NCI-H2227 treated with DMSO at 0.1 percent for 48 hours (cell line): ENCODE measurements around the gene TCHP.
"Not testable (repeated sequence)": the region's sequence is repeated elsewhere in the genome, so short reads cannot be mapped to it uniquely, and the experiment has no call there.

Source experiments
- DNase-seq: peaks from one replicate; lab custom pipeline; 2025; lab: John Stamatoyannopoulos, UW

The TCHP gene

DNA sequence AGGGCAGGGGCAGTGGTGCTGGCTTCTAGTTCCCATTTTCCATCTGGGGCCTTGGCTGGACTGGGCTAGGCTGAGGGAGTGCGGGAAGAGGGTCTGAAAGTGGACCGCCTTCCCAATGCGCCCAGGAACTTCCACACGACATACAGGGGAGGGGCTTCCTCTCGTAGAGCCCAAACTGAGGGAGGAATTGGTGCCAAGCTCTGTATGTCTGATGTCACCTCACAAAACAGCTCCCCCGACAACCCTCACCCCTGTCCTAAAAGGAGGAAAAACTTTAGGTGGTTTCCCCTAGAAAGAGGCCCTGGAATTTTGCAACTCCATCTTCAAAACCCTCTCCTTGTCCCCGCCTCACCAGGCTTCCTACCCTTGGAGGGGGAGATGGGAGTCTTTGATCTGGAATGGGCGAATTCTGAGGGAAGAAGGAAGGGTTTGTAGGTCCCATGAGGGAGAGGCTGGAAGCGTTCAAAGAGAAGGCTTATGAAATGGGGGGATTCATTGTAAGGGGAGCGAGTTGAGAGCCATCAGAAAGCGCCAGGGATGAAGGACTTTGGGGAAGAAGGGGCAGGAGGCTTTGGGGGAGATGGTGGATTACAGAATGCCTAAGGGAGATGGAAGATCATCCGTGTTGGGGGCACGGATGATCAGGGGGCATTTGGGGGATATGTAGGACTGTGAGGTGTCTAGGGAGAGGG is 20.6 kb upstream of the TCHP start:
- DNase-seq = no peak

DNA sequence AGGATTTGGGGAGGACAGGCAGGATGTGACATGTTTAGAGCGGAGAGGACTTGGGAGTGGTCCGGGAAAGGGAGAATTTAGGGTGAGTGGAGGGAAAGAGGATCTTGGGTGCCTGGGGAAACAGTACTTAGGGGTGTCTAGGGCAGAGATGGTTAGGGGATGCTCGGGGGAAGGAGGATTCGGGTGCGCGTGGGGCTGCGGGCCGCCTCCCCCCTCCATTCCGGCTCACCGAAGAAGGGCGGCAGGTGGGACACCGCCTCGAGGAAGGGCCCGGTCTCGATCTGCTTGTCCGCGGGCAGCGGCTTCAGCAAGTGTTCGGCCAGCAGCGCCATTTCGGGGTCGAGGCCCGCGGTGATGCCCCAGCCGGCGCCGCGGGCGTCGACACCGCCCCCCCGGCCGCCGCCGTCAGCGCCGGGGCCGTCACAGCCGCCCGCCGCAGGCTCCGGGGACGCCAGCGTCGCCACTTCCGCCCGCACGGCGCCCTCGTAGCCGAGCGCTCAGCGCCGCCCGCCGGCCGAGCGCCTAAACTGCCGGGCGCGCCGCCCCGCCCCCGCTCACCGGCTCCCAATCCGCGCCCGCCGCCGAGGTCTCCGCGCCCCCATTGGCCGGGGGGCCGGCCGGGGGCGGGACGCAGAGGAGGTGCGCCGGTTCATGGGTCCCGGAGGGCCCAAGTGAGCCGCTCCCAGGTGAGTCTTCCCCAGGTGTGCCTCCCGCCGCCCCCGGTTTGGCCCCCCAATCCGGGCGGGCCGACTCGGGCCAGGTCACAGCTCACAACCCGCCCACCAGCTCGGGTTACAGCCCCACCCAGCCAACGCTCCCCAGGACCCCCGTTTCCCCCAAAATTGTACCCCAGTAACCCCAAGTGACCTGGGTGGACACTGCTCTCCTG is 19.8 kb upstream of the TCHP start, which contains the start of gene GLTP:
GLTP (minus strand) TSS at position 499 of the 889 bp plus-strand sequence; CDS start at position 332, 167 bp downstream.
- DNase-seq = peak; percentile 86

DNA sequence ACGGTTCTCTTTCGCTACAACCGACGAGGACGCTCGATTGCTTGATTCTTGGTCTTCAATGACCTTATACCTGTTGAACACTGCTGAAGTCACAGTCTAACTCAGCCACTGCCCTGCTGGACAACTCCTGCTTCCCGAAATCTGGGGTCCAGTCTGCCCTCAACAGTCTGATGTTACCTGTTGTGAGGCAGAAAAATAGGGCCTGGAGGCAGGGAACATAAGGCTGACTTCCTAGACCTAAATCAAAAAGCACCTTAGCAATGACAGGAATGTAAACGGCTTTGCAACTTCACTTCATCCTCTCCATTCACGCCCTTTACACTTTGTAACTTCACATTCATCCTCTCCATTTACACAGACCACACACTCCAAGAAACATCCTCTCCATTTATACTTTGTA is 19.1 kb upstream of the TCHP start:
- no peak for DNase-seq

DNA sequence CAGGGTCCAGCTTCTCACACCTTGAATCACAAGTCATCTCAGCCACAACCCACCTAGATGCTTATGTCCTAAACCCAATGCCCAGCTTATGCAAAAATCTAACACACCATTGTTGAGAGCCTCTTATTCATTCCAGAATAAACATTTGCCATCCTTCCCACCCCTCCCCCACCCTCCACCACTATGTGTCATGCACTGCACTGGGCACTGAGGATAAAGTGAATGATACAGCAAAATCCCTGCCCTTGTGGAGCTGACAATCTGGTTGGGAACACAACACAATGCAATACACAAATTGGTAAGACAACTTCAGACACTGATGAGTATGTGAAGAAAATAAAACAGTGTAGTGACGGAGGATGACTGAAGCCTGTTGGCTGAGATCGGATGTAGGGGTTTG is 18.3 kb upstream of the TCHP start:
- no peak for DNase-seq

DNA sequence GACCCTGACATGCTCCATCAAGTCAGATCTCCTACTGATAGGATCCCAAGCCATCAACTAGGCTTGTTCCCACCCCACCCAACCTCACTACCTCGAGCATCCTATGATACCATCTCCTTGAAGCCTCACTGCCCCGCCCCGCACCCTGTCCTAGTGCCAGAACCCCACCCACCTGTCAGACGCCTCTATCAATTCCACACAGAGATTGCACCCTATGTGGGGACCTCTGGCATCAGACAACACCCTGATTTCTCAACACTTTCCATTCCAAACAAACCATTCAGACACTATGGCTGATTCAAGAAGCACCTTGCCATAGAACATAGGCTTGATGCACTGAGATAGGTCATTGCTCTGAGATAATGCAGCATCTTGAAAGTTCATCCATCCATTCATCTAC is 16.6 kb upstream of the TCHP start:
- no peak for DNase-seq

DNA sequence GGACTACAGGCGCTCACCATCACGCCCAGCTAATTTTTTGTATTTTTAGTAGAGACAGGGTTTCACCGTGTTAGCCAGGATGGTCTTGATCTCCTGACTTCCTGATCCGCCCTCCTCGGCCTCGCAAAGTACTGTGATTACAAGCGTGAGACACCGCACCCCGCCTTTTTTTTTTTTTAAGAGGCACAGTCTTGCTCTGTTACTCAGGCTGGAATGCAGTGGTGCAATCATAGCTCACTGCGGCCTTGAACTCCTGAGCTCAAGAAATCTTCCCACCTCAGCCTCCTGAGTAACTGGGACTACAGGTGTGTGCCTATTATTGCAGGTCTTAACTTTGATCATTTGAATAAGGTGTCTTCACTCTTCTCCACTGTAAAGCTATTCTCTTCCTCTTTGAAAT is 14.5 kb upstream of the TCHP start:
- DNase-seq = no peak

DNA sequence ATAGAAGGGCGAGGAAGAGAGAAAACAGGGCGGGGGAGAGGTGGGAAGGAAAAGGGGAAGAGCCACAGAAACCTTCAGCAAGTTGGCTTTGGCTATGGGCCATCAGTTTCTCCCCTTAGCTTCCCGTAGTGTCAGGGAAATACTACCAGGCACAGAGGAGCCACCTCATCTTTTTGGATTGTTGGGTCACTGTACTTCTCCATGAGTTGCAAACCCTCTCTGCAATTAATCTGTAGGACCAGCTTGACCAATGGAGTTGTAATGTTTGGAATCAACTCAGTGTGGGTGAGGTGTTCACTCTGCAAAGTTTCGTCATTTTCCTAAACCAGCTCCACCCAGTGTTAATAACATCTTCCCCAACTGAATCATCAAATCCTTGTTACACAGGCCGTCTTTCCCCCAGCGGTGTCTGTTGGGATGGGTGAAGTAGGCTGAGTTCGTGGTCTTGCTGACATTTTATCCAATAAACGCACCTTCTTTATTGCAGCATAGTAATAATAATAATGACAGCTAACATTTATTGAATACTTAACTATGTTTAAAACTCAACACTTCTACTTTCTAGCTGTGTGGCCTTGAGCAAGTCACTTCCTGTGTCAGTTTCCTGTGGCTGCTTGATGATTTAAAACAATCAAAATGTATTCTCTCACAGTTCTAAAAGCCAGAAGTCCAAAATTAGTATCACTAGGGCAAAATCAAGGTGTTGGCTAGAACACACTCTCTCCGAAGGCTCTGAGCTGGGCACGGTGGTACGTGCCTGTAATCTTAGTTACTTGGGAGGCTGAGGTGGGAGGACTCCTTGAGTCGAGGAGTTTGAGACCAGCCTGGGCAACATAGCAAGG is 11.7 kb upstream of the TCHP start:
- DNase-seq = no peak

DNA sequence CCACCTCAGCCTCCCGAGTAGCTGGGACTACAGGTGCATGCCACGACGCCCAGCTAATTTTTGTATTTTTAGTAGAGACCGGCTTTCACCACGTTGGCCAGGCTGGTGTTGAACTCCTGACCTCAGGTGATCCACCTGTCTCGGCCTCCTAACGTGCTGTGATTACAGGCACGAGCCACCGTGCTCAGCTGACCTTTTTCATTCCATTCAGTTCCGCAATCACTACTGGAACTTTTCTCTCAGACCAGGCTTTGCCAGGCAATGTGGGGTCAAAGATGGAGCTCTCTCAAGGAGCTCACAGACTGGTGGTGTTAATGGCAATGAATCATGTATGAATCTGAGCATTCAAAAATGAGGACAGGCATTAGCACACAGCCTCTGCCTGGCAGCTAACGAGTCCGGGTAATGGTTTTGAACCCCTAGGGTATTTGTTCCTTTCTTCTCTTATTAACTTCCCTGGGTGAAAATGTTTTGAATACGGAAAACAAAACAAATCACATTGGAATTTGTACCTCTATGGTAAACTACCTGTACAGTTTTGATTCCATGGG is 9.4 kb upstream of the TCHP start:
- DNase-seq = no peak

DNA sequence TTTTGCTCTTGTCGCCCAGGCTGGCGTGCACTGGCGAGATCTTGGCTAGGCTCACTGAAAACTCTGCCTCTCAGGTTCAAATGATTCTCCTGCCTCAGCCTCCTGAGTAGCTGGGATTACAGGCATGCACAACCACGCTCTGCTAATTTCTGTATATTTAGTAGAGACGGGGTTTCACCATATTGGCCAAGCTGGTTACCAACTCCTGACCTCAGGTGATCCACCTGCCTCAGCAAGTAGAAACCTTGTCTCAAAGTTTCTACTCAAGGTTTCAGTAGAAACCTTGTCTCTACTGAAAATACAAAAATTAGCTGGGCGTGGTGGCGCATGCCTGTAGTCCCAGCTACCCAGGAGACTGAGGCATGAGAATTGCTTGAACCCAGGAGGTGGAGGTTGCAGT is 8.3 kb upstream of the TCHP start:
- DNase-seq = not testable (repeated sequence)

DNA sequence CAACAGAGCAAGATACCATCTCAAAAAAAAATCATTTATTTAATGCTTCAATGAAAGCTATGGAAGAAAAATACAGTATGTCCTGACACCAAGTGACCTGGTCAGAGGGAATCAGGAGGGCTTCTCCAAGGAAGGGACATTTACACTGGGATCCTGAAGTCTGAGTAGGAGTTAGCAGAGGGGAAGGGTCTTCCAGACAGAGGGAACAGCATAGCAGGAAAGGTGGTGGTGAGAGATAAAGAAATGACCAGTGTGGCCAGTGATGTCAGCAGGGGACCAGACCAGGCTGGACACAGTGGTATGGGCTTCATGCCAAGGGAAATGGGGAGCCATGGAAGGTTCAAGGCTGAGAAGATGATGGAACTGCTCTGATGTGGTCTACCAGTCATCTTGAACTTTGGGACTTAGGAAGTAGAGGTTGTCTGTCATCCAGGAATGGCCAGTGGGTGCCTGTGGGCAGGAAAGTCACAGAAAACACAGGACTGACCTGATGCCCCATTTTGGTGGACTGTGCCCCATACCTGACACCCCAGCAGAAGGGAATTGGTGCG is 7.8 kb upstream of the TCHP start:
- DNase-seq = no peak

DNA sequence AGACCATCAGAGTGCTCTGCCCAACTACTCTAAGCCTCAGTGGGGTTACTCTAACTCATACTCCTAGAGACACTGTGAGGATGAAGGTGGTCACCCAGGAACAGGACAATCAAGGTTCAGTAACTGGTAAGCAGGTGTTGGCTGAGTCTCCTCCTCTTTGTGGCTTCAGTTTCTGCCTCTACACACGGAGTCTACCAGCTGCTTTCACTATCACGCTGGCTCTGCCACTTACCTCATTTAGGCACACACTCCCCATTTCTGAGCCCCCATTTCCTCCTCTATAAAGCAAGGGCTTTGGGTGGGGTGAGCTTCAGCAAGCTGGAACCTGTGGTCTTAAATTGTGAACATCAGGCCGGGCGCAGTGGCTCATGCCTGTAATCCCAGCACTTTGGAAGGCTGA is 7.3 kb upstream of the TCHP start:
- DNase-seq = no peak

DNA sequence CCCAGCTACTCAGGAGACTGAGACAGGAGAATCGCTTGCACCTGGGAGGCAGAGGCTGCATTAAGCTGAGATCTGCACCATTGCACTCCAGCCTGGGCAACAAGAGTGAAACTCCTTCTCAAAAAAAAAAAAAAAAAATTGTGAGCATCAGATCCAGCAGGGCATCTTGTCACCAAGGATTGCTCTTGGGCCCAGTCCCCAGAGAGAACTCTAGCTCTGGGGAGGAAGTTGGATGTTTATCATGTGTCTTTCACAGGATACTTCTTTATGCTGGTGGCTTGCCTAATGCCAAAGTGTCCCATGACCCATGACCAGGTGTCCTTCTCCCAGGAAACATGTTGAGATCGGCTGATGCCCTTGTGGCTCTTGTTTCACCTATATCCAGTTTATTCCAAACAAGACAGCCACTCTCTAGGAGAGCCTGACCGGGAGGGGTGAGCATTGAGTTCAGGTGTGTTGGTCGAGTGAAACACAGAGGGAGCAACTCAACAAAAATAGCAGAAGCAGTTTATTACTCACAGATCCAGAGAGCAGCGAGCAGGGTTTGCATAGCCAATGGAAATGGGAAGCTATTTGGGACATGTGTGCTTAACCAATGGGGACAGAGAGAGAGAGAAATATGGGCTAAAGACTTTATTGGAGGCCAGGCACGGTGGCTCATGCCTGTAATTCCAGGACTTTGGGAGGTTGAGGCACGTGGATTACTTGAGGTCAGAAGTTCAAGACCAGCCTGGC is 6.6 kb upstream of the TCHP start:
- no peak for DNase-seq

DNA sequence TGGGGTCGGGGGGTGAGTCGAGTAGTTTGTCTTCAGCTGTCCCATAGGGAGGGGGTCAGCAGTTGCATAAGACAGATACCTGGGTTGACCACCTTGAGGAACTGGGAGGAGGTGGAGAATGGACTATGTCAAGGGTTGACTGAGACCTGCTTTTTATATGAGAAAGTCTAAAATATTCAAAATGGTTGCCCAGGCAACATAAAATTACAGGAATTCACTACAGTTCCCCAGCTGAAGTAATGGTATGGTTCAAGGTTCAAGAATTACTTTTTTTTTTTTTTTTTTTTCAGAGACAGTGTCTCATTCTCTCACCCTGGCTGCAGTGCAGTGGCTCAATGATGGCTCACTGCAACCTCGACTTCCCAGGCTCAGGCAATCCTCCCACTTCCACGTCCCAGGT is 5.1 kb upstream of the TCHP start:
- DNase-seq = no peak

DNA sequence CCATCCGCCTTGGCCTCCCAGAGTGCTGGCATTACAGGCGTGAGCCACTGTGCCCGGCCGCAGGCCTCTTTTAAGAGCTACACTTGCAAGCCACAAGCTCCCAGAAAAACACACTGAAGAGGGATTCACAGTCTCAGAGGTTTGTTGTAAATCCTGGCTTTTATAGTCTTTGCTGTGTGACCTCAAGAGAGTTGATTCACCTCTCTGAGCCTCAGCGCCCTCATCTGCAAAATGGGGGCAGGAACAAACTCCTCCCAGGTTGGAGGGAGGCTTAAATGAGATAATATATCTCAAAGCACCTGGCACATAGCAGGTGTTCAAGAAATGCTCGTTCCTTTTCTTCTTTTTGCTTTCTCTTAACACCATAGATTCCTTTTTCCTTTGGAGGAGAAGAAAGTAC is 3.9 kb upstream of the TCHP start:
- DNase-seq = no peak

DNA sequence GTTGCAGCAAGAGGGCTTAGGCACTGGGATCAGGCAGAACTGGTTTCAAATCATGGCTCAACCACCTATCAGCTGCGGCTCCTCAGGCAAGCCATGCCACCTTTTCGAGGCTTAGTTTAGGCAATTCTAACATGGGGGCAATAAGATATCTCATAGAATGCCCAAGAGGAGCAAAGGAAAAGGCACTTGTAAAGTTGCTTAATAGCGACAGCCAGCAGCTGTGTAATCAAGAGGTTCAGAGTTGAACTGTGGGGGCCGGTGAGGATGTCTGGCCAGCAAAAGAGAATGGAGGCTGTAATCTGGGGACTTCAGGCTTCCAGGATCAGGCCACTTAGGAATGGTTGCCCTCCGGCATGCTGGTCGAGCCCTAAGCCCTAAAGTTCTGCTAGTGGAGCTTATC is 3.0 kb upstream of the TCHP start:
- no peak for DNase-seq

DNA sequence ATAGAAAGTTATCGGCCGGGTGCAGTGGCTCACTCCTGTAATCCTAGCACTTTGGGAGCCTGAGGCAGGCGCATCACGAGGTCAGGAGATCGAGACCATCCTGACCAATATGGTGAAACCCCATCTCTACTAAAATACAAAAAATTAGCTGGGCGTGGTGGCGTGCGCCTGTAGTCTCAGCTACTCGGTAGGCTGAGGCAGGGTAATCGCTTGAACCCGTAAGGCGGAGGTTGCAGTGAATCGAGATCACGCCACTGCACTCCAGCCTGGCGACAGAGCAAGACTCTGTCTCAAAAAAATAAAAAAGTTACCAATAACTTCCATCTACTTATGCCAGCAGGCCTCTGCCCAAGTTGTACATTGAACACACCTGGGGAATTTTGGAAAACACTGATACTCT is 729 bp upstream of the TCHP start:
- DNase-seq = not testable (repeated sequence)

DNA sequence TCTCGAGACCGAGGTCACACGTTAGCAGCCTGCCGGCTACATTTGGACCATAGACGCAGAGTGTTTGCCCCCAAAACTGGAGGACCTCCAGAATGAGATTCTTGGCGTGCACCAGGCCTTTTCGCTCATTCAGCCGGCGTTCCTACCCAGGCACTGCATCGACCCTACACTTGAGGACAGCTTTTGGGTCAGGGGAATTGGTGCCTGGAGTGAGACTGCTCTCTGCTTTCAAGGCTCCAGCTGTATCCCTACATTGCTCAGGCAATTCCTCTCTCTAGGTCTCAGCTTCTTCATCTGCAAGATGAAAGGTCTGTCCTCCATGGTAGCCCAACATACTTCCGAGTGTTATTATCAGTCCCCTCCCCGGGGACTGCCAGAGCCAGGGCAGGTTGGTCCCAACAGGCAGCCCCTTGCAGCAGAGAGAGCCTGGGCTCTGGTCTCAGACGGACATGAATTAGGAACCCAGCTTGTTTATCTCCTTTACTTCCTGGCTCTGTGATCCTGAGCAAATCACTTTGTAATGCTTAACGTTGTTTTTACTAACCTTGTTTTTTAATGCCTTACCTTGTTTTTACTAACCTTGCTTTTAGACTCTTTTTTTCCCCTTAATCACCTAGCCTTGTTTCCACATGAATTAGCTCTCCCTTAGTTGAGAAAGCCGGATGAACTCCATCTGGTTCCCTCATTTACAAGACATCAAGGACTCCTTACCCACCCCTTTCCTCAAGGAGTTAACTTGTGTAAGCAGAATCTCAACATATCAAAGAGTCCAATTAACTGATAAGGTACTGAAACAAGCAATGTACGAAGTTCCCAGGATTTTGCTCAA is 892 bp downstream of the TCHP start:
- DNase-seq = peak; percentile 50

DNA sequence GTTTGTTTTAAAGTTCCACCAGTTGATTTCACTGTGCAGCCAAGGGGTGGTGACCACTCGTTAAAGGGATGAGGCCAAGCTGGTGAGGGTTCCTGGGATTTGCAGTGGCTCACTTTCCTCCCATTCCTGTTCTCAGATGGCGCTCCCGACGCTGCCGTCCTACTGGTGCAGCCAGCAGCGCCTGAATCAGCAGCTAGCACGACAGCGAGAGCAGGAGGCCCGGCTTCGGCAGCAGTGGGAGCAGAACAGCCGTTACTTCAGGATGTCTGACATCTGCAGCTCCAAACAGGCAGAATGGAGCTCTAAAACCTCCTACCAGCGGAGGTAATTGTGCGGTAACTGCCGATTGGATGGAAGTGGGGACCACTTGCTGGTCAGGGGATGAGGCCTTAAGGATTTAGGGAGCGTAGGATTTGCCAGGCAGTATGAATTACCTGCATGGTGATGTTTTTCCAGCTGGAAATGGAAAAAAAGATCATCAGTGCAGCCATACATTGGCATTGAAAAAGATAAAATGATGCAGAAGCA is 2.9 kb downstream of the TCHP start:
- DNase-seq = no peak

DNA sequence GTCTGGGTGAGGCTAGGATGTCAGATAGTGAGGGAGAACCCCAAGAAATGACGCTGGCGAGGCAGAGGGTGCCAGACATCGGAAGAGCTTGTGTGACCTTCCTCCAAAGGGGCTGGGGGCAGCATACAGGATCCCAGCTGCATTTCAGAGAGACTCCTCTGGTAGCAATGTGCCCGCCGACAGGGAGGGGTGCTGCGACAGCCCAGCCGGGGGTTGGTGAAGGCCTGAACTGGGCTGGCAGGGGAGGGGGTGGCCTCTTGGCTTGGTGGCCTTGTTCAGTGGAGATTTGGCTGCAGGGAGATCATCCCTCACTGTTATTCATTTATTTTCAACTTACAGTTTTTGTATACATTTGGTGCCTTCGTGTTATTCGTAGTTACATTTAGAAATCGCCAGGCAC is 5.2 kb downstream of the TCHP start:
- no peak for DNase-seq
